H1 (cell line): Measurements from ENCODE around the gene STAU1. TPM values are rescaled to one million over a fixed set of nuclear protein-coding genes. Genes with fewer than 3 reads are reported as not detected.

ENCODE experiments used
- CHD1 ChIP-seq: IDR thresholded peaks from 2 replicates; pipeline ENCODE4 v1.6.1; 2012; ENCODE audit warnings: low read depth, low read length, improper control_type of control experiment
- CREB1 ChIP-seq: IDR thresholded peaks from 2 replicates; pipeline ENCODE4 v1.6.1; 2012; ENCODE audit warnings: inconsistent platforms
- CTCF ChIP-seq, 3 experiments: IDR thresholded peaks; 1 replicate in 2 of 3; 2 replicates in 1 of 3; pipeline versions ENCODE4 v1.5.1 to v1.6.1; 2011; ENCODE audit warnings: low read length in 3 of 3, mild to moderate bottlenecking in 3 of 3, inconsistent platforms in 2 of 3, low read depth in 1 of 3, moderate library complexity in 1 of 3; ENCODE audit not compliant: insufficient read depth in 1 of 3; ENCODE audit errors: control extremely low read depth in 1 of 3
- E2F6 ChIP-seq: IDR thresholded peaks from 2 replicates; pipeline ENCODE4 v1.6.1; 2012; ENCODE audit warnings: inconsistent platforms
- EGR1 ChIP-seq: IDR thresholded peaks from 2 replicates; pipeline ENCODE4 v1.6.1; 2011; ENCODE audit warnings: low read depth, low read length, borderline replicate concordance
- EP300 ChIP-seq, 2 experiments: IDR thresholded peaks; 1 replicate in 1 of 2; 2 replicates in 1 of 2; pipeline ENCODE4 v1.6.1; 2011 to 2012; ENCODE audit warnings: low read depth in 2 of 2, low read length in 2 of 2, mild to moderate bottlenecking in 2 of 2, borderline replicate concordance in 1 of 2, inconsistent platforms in 1 of 2, moderate library complexity in 1 of 2
- EZH2 ChIP-seq: fragments of 200-600 bp; sonication (generic); IDR thresholded peaks from 2 replicates; pipeline ENCODE4 v1.7.1; 2012; ENCODE audit warnings: low read depth, mild to moderate bottlenecking, moderate library complexity, low read length, inconsistent platforms; ENCODE audit not compliant: severe bottlenecking
- JUND ChIP-seq: IDR thresholded peaks from 2 replicates; pipeline ENCODE4 v1.6.1; 2011; ENCODE audit warnings: mild to moderate bottlenecking, improper control_type of control experiment, low read length
- KDM1A ChIP-seq: fragments of 200-600, 300-600 bp; sonication (generic); IDR thresholded peaks from 2 replicates; pipeline ENCODE4 v1.7.1; 2016; ENCODE audit warnings: mild to moderate bottlenecking, low read length, borderline replicate concordance
- MAX ChIP-seq: IDR thresholded peaks from 2 replicates; pipeline ENCODE4 v1.6.1; 2012; ENCODE audit warnings: inconsistent platforms
- POLR2A ChIP-seq, 2 experiments: IDR thresholded peaks; 1 replicate in 1 of 2; 2 replicates in 1 of 2; pipeline ENCODE4 v1.6.1; 2011; ENCODE audit warnings: low read depth in 2 of 2, low read length in 2 of 2, mild to moderate bottlenecking in 2 of 2; ENCODE audit errors: control extremely low read depth in 1 of 2
- POLR2AphosphoS5 ChIP-seq: IDR thresholded peaks from 2 replicates; pipeline ENCODE4 v1.6.1; 2011; ENCODE audit warnings: low read depth, low read length
- POU5F1 ChIP-seq: IDR thresholded peaks from 2 replicates; pipeline ENCODE4 v1.6.1; 2011; ENCODE audit warnings: low read depth, mild to moderate bottlenecking, low read length, moderate library complexity
- RFX5 ChIP-seq: IDR thresholded peaks from 2 replicates; pipeline ENCODE4 v1.6.1; 2011; ENCODE audit warnings: low read depth, low read length, improper control_type of control experiment, borderline replicate concordance
- RXRA ChIP-seq: IDR thresholded peaks from 2 replicates; pipeline ENCODE4 v1.6.1; 2011; ENCODE audit warnings: low read depth, mild to moderate bottlenecking, low read length, moderate library complexity; ENCODE audit not compliant: insufficient read depth
- SP1 ChIP-seq: IDR thresholded peaks from 2 replicates; pipeline ENCODE4 v1.6.1; 2011; ENCODE audit warnings: low read depth, low read length
- SP4 ChIP-seq: IDR thresholded peaks from 2 replicates; pipeline ENCODE4 v1.6.1; 2012; ENCODE audit warnings: low read length, inconsistent platforms
- SUZ12 ChIP-seq: fragments of 200-600 bp; sonication (generic); IDR thresholded peaks from 2 replicates; pipeline ENCODE4 v1.6.1; 2012; ENCODE audit warnings: mild to moderate bottlenecking, inconsistent platforms, low read length, moderate library complexity, mixed read lengths
- TAF7 ChIP-seq: optimal IDR thresholded peaks from 2 replicates; pipeline ENCODE3; 2011; ENCODE audit warnings: low read depth, mild to moderate bottlenecking, inconsistent platforms, low read length, moderate library complexity, borderline replicate concordance
- YY1 ChIP-seq: IDR thresholded peaks from 2 replicates; pipeline ENCODE4 v1.6.1; 2011; ENCODE audit warnings: low read depth, mild to moderate bottlenecking, low read length
- polyA plus RNA-seq, 7 experiments: library from polyadenylated mRNA; depleted of rRNA in 3 of 7; stranded (reverse) in 5 of 7; unstranded in 2 of 7; fragments of >200 nt in 5 of 7; fragments of 200-250 nt in 2 of 7; gene quantifications; 1 replicate in 5 of 7; 2 replicates in 1 of 7; 4 replicates in 1 of 7; pipeline versions ENCODE4 v1.2.1 to v1.2.3, GENCODE V29; 2011 to 2013; ENCODE audit warnings: missing spikeins in 2 of 7, mixed read lengths in 2 of 7
- total RNA-seq: library from RNA; stranded (reverse); fragmentation: NEBNext Ultra II Directional; extraction: Animal tissue kit (Norgen Biotek cat#: 25700); gene quantifications from 2 replicates; pipeline ENCODE4 v1.2.1, GENCODE V29; 2021

Gene STAU1
- total and polyA plus RNA-seq, 2 of the 8 experiments (the other 6 are each of a cell fraction or from before 2014, with no cell fraction given) = 41.4 to 107 TPM

- TF ChIP-seq POLR2AphosphoS5 (0 out of 2 replicates have a peak, but pooled peaks have one; percentile 38), JUND (no peak), CTCF (IDR thresholded peaks at IDR 0.05; ENCODE audit: control extremely low read depth in 1 of 3, insufficient read depth in 1 of 3, low read depth in 1 of 3, low read length in 3 of 3) (peak; percentile 81 to 95 (median 85)), SUZ12 (no peak), KDM1A (no peak; the same call in 1 of the 2 replicates), SP4 (no peak), RFX5 (no peak), POU5F1 (peak; percentile 50; the same call in 1 of the 2 replicates), POLR2A (IDR thresholded peaks at IDR 0.05; ENCODE audit: control extremely low read depth in 1 of 2, low read depth in 2 of 2, low read length in 2 of 2) (no peak; a peak in 1 of 3 replicates), CHD1 (no peak), MAX (0 out of 2 replicates have a peak, but pooled peaks have one; percentile 22), RXRA (no peak), EZH2 (no peak), TAF7 (peak; percentile 37), E2F6 (no peak), YY1 (peak; percentile 81), SP1 (0 out of 2 replicates have a peak, but pooled peaks have one; percentile 28), EGR1 (no peak), CREB1 (0 out of 2 replicates have a peak, but pooled peaks have one; percentile 11), EP300 (IDR thresholded peaks at IDR 0.05; ENCODE audit: borderline replicate concordance in 1 of 2, low read depth in 2 of 2, low read length in 2 of 2) (0 out of 3 replicates have a peak, but pooled peaks of 1 of the 2 experiments have one; percentile 37)
- TF ChIP-seq, all 59 proteins: peak for 14
Observed at GRCh38 chr20:49216991-49217578, 29.0 kb upstream of the STAU1 start (continued).
